Activated CD4-positive, alpha-beta T cell treated with anti-CD3 and anti-CD28 coated beads, Interleukin-2, amount 50 U/mL, for 24 hours (primary cell): ENCODE results near the gene CAMTA2.
"Not testable (repeated sequence)": the region's sequence is repeated elsewhere in the genome, so short reads cannot be mapped to it uniquely, and the experiment has no call there.

Experiments
- DNase-seq, 2 donors: peaks; one replicate each; pipeline ENCODE4 v3.0.0-alpha.2; 2020; ENCODE audit warnings: low read depth in 1 of 2, low spot score in 1 of 2

CAMTA2 gene, protein sequence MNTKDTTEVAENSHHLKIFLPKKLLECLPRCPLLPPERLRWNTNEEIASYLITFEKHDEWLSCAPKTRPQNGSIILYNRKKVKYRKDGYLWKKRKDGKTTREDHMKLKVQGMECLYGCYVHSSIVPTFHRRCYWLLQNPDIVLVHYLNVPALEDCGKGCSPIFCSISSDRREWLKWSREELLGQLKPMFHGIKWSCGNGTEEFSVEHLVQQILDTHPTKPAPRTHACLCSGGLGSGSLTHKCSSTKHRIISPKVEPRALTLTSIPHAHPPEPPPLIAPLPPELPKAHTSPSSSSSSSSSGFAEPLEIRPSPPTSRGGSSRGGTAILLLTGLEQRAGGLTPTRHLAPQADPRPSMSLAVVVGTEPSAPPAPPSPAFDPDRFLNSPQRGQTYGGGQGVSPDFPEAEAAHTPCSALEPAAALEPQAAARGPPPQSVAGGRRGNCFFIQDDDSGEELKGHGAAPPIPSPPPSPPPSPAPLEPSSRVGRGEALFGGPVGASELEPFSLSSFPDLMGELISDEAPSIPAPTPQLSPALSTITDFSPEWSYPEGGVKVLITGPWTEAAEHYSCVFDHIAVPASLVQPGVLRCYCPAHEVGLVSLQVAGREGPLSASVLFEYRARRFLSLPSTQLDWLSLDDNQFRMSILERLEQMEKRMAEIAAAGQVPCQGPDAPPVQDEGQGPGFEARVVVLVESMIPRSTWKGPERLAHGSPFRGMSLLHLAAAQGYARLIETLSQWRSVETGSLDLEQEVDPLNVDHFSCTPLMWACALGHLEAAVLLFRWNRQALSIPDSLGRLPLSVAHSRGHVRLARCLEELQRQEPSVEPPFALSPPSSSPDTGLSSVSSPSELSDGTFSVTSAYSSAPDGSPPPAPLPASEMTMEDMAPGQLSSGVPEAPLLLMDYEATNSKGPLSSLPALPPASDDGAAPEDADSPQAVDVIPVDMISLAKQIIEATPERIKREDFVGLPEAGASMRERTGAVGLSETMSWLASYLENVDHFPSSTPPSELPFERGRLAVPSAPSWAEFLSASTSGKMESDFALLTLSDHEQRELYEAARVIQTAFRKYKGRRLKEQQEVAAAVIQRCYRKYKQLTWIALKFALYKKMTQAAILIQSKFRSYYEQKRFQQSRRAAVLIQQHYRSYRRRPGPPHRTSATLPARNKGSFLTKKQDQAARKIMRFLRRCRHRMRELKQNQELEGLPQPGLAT

DNA sequence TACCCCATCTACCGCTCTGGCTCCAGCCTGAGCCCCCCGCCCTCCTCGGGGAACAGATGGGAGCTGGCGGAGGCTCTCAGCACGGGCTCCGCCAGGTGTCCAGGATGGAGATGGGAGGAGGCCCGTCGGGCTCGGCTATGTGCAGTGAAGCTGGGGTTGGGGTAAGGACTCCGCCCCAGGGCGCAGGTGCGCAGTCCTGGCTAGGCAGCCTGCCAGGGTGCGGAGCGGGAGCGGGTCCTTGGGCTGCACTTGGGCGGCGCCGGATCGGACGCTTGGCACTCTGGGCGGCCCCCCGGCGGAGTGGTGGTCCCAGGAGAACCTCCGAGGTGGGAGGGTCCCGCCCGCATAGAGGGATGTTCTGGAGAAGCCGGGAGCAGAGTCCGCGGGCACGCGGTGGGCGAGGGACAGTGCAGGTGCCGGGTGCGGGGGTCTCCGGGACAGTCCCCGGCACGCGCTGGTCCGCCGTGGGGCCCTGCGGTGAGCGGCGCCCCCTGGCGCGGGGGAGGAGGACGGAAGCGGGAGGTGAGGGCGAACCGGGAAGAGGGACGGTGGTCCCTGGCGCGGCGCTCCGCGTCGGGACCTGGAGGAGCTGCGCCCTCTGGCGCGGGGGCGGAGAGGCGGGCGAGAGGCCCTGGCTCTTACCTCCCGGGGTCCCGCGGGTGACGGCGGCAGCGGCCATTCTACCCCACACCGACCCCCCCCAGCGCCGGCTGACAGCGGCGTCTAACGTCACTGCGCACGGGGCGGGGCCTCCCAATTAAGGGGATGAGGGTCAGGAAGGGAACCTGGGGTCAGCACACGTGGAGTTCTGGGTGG, at the start of gene CAMTA2:
Gene CAMTA2, minus strand, starts transcription at position 725 of the 816 bp plus-strand sequence. CDS start 1,453 bp downstream, outside the sequence.
- DNase-seq: peak; percentile 74 to 83

DNA sequence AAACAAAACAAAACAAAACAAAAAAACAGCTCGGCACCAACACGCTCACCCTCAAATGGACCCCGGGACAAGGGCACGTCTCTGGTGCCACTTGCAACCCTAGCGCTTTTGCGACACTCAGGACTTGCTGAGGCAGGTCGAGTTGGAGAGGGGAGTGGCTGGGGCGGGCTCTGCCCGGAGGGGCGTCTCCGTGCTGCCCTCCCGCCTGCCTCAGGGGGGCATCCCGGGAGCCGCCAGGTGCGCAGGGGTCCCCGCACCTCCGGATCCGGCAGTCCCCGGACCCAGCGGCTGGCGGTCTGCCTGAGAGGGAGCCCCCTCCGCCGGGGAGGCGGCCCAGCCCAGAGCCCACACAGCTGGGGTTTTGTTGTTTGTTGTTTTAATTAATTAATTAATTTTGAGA, 47.8 kb upstream of the CAMTA2 start, which contains the start of gene SLC52A1:
Gene SLC52A1, minus strand, starts transcription at position 112 of the 400 bp plus-strand sequence. CDS start 820 bp downstream, outside the sequence.
- no peak for DNase-seq

DNA sequence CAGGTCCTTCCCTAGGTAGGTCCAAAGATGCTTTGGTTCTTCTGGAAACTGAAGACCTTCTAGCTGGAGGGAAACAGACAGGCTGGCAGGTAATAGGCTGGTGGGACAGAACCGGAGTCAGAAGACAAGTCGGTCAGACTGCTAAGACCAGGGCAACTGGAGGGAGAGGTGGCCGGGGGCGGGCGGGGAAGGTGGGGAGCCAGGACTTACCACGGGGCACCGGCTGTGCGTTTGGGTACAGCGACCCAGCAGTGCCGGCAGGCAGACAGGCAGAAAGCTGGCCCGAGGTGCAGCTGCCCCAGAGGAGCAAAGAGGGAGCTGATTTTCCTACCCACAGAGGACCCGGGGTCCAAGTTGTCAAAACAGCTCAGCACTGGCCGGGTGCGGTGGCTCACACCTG, 47.2 kb upstream of the CAMTA2 start:
- no peak for DNase-seq

DNA sequence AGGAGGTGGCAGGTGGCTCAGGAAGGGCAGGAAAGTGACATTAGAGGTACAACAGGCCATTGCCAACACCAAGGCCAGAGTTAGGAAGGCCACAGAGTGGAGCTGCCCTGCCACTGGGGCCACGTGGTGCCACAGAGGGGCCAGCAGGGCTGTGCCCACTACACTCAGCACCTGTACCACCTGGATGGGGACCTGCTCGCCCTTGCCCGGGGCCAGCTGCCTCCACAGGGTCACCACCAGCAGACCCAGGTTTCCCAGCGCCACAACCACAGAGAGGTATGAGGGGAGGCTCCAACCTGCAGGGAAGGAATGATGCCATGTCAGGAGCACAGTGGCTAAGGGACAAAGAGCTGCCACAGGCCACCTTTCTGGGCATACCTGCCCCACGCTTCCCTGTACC, 46.6 kb upstream of the CAMTA2 start:
- no peak for DNase-seq

DNA sequence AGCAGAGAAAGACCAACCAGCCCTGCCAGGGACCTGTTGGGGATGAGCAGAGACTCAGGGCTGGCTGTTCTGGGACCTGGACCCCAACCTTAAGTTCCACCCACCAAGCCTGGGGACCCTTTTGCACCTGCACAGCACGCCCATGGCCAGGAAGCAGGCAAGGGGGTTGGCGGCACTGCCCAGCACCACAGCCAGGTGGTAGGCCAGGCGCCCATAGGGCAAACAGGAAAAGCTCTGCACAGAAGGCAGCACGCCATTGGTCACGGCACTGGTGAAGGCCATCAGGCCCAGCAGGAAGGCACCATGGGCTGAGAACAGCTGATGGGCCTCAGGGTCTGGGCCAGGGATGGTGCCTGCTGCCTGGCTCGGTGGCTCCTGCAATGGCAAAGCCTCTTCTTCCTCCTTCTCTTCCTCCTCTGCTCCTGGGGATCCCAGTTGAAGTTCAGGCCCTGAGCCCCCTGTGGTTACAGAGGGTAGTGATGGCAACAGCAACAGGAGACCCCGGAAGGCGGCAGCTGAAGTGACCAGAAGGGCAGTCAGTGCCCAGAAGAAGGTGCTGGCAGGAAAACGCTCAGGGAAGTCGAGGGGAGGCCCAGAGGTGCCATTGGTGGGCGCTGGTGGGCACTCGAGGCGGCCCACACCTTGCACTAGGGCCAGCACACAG, 46.0 kb upstream of the CAMTA2 start:
- DNase-seq: no peak

DNA sequence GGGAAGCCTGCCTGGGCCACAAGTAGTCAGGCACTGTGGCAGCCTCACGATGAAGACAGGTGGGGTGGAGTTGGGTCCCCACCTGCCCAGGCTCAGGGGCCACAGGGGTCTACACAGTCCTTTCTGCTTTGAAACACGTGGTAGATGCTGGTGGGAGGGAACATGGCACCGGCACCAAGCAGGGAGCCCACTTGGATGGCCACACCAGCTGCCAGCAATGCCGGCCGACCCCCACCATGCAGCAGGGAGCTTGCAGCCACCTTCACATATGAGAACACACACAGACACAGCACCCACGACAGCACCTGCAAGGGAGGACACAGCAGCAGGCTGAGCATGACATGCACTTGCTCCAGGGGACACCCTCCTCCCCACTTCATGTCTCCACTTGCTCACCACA, 45.4 kb upstream of the CAMTA2 start:
- DNase-seq: no peak

DNA sequence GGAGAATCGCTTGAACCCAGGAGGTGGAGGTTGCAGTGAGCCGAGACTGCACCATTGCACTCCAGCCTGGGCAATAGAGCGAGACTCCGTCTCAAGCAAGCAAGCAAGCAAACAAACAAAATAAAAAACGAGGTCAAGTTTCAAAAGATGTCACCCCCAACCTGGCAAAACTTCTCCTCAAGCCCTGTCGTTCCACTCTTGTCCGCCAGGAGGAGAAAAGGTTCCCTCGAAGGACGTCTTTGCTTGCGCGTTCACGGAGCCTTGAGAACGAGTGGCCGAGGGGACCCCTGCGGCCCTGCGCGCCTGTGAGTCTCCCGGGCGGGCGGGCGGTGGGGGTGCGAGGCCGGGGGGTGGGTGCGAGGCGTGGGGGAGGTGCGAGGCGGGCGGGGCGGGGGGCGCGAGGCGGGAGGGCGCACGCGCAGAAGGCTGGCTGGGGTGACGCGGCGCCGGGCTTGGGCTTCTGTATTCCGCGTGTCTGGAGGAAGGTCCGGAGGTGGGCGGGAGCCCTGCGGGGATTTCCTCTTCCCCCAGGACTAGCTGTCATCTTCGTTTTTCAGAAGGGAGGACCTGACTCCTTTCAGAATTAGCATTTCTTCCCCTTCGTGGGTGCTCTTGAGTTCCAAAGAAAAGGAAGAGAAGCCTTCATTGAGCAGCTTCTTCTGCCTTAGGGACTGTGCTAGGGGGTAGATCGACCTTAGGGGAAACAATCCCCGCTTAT, 44.0 kb upstream of the CAMTA2 start:
- peak; percentile 71 to 74 for DNase-seq

DNA sequence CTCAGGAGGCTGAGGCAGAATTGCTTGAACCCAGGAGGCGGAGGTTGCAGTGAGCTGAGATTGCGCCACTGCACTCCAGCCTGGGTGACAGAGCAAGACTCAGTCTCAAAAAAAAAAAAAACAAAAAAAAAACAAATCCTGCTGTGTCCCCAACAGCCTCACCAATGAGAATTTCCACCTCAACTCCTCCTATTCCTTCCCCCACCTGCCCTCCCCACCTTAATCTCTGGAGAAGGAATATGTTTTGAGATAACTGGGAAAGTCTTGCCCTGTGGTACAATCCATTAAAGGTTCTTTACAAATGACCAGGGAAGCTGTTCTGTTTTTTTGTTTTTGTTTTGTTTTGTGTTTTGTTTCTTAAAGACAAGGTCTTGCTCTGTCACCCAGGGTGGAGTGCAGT, 42.7 kb upstream of the CAMTA2 start:
- not testable (repeated sequence) for DNase-seq

DNA sequence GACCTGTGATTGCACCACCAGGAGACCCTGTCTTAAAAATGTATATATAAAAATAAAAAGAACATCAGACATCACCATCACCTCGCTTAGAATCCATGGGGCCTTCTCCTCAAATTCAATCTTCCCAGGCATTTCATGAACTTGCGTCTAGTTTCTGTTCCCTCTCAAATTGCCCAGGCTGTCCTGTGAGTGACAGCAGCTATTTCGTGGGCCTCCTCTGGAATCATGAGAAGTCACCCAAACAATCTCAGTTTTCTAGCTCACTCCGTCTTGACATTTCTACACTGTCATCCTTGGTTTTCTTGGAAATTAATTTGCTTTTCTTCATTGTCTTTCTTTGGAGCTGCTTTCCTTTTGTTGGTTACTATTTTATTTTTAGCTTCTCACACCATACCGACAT, 40.4 kb upstream of the CAMTA2 start:
- DNase-seq: no peak

DNA sequence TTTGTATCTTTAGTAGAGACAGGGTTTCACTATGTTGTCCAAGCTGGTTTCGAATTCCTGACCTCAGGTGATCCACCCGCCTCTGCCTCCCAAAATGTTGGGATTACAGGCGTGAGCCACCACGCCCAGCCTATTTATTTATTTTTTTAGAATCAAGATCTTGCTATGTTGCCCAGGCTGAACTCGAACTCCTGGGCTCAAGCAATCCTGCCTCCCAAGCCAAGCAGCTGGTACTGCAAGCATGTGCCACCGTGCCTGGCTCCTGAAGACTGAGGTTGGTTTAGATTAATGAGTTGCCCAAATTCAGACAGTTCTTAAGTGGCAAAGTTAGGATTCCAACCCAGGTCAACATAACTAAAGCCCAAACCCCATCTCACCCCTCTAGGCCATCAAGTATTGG, 39.8 kb upstream of the CAMTA2 start:
- DNase-seq: no peak

DNA sequence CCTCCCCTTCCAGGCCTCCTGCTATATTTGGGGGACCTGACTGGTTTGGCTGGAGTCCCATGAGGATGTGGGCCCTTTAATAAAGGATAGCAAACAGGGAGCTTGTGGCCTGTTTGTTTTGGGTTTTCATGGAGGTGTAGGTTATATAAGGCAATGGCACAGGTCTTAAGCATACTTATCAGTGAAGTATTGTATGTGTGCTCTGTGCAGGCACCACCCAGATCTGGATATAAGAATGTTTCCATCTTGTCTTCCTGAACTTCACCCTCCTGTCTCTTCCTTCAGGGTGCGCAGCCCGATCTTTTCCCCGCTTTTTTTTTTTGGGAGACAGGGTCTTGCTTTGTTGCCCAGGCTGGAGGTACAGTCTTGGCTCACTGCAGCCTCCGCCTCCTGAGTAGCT, 37.1 kb upstream of the CAMTA2 start:
- no peak for DNase-seq

DNA sequence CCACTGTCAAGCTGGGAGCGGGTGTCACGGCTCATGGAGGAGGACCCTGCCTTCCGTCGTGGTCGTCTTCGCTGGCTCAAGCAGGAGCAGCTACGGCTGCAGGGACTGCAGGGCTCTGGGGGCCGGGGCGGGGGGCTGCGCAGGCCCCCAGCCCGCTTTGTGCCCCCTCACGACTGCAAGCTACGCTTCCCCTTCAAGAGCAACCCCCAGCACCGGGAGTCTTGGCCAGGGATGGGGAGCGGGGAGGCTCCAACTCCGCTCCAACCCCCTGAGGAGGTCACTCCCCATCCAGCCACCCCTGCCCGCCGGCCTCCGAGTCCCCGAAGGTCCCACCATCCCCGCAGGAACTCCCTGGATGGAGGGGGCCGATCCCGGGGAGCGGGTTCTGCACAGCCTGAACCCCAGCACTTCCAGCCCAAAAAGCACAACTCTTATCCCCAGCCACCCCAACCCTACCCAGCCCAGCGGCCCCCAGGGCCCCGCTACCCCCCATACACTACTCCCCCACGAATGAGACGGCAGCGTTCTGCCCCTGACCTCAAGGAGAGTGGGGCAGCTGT, 36.2 kb upstream of the CAMTA2 start:
- no peak for DNase-seq

DNA sequence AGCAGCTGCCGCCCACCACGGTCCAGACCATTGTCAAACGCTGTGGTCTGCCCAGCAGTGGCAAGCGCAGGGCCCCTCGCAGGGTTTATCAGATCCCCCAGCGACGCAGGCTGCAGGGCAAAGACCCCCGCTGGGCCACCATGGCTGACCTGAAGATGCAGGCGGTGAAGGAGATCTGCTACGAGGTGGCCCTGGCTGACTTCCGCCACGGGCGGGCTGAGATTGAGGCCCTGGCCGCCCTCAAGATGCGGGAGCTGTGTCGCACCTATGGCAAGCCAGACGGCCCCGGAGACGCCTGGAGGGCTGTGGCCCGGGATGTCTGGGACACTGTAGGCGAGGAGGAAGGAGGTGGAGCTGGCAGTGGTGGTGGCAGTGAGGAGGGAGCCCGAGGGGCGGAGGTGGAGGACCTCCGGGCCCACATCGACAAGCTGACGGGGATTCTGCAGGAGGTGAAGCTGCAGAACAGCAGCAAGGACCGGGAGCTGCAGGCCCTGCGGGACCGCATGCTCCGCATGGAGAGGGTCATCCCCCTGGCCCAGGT, 34.8 kb upstream of the CAMTA2 start:
- DNase-seq: no peak

DNA sequence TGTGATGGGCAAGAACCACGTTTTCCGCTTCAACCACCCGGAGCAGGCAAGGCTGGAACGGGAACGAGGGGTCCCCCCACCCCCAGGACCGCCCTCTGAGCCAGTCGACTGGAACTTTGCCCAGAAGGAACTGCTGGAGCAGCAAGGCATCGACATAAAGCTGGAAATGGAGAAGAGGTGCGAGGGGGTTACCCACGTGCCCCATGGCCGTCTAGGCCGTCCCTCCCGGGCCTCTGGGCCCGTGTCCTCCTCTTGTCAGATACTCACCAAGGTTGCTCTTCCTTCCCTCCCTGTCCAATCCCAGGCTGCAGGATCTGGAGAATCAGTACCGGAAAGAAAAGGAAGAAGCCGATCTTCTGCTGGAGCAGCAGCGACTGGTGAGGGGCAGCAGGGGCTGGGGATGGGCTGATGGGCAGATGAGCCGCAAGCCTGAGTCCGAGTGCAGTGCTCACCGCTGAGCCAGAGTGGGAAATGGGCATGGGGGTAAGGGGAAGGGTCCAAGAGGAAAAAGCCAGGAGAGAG, 33.1 kb upstream of the CAMTA2 start:
- DNase-seq: no peak

DNA sequence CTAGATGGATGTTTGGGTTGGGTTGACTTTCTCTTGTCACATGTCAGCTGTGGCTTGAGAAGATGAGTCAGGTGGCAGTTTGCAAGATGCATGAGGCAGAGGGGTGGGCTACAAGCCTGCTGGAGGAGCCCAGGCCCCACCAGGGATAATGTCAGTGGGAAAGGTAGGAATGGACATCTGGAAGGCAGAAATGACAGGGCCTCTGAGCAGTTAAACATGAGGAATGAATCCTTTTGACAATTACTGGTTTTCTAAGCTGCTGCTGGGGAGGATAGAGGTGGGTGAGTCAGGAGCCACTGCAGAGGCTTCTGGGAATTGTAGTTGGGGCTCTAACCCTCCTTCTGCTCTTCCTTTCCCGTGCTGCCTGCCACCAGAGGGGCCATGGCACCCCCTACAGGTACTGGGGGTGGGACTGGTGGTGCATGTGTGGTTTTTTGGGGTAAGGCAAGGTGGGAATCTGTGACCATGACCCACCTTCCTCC, 32.0 kb upstream of the CAMTA2 start:
- DNase-seq: peak in 1 of 2 donors; percentile 24

DNA sequence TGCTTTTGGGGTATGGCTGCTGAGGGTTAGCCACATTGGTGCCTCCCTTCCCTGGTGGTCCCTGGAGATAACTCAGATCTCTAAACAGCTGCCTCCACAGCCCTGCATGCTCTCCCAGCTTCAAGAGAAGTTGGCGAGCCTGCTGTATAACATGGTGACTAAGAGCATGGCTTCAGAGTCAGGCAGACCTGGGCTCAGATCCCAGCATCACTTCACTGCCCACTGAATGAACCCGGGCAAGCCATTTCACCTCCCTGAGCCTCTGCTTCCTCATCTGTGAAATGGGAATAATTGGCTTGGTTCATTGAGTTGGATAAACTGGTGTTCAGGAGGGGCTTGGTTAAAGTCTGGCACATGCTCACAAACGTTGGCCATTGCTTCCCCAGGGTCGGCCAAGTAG, 26.9 kb upstream of the CAMTA2 start:
- no peak for DNase-seq

DNA sequence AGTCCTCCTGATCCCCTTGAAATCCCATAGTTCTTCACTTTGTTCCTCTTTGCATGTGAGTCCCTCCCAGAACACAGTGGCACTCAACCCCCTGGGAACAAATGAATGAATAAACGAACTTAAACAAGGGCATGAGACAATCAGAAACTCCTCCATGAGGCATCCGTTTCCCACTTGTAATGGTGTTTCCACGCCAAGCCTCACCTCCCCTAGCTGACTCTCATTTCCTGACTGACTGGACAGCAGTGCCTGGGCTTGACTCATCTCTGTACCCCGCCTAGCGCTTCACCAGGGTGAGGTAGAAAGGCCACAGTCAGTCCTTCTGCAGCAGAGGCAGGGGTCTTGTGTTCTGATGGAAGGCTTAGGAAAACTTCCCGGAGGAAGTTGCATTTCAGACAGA, 24.5 kb upstream of the CAMTA2 start:
- DNase-seq: no peak

DNA sequence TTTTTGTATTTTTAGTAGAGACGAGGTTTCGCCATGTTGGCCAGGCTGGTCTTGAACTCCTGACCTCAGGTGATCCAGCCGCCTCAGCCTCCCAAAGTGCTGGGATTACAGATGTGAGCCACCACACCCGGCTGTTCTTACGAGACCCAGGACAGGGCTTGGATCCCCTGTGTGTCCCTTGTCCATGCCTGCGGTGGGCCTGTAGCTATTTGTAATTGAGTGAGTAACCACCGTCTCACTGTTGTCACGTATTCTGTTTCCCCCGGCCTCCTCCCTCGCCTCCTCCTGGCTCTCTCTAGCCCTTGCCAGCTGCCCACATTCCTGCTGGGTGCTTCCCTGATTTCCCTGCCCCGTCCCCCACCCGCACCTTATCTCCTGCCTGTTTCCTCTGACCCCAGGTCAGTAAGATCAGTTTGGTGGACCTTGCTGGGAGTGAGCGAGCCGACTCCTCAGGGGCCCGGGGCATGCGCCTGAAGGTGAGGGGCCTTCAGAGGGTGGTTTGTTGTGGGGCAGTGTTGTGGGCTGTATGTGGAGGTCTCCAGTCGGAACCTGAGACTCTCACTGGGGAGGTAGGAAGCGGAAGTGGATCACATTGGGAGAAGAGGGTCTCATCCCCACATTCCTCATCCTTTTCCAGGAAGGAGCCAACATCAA, 15.9 kb upstream of the CAMTA2 start:
- DNase-seq: no peak
